GM12873 (cell line): ENCODE data around the gene OSGIN1.

Experiments used
- CTCF ChIP-seq: IDR thresholded peaks from 2 replicates; pipeline ENCODE4 v1.5.1; 2012; ENCODE audit warnings: low read depth, mild to moderate bottlenecking, moderate library complexity, low read length, control low read depth; ENCODE audit not compliant: insufficient read depth; ENCODE audit errors: missing control alignments

OSGIN1 gene

GRCh38 chr16:83958846-83959565 lies 6.0 kb downstream of the OSGIN1 start:
- no peak for TF ChIP-seq CTCF

GRCh38 chr16:83959656-83960434 lies 6.8 kb downstream of the OSGIN1 start:
- no peak for TF ChIP-seq CTCF

- no peak for TF ChIP-seq CTCF
Observed at GRCh38 chr16:83960521-83961249, 7.6 kb downstream of the OSGIN1 start.

- TF ChIP-seq CTCF, result no peak
Observed at GRCh38 chr16:83961591-83961990, 8.6 kb downstream of the OSGIN1 start.

GRCh38 chr16:83963277-83964119 lies 10.5 kb downstream of the OSGIN1 start:
- TF ChIP-seq CTCF, result no peak

- no peak for TF ChIP-seq CTCF
Observed at GRCh38 chr16:83964684-83965443, 11.8 kb downstream of the OSGIN1 start.
